ENCODE data around the gene C4BPB. TPM values are rescaled to one million over a fixed set of nuclear protein-coding genes. Genes with fewer than 3 reads are reported as not detected.
A peak's percentile ranks its signal among the peaks of the same experiment; 100 is the strongest.

The C4BPB gene
- total RNA-seq, 1 donor: not detected

- no peak for DNase-seq (ENCODE audit: low read depth)
- TF ChIP-seq, protein P1, sequence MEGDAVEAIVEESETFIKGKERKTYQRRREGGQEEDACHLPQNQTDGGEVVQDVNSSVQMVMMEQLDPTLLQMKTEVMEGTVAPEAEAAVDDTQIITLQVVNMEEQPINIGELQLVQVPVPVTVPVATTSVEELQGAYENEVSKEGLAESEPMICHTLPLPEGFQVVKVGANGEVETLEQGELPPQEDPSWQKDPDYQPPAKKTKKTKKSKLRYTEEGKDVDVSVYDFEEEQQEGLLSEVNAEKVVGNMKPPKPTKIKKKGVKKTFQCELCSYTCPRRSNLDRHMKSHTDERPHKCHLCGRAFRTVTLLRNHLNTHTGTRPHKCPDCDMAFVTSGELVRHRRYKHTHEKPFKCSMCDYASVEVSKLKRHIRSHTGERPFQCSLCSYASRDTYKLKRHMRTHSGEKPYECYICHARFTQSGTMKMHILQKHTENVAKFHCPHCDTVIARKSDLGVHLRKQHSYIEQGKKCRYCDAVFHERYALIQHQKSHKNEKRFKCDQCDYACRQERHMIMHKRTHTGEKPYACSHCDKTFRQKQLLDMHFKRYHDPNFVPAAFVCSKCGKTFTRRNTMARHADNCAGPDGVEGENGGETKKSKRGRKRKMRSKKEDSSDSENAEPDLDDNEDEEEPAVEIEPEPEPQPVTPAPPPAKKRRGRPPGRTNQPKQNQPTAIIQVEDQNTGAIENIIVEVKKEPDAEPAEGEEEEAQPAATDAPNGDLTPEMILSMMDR (IDR thresholded peaks at IDR 0.05; ENCODE audit: insufficient read depth, low read depth, low read length): no peak
- H3K4me3 ChIP-seq (ENCODE audit: low read depth, low read length): no peak overlapping the region
These were observed 39.6 kb upstream of the C4BPB start for GRCh38 chr1:207049054-207049453.

DNA sequence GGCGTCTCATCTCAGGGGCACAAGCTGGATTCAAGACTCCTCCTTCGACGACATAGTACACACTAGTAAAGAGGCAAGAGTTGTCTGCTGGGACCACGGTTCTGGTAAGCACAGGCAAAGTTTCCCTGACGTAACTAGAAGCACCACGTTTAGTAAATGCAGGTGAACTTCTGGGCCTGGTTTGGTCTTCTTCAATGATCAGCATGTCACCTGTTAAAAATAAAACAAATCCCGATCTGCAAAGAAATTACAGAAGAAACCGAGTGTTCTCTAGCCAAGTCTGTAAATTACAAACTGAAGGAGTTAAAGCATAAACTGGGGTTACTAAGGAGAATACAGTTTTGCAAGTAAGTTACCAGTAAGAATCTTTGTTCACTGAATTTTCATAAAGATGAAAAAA, 39.1 kb upstream of the C4BPB start:
- TF ChIP-seq, protein P1 (IDR thresholded peaks at IDR 0.05; ENCODE audit: insufficient read depth, low read depth, low read length): no peak
- no peak for DNase-seq (ENCODE audit: low read depth)
- H3K4me3 ChIP-seq (ENCODE audit: low read depth, low read length): peak overlapping the region; percentile 96

- DNase-seq (ENCODE audit: low read depth): peak; percentile 69
- peak overlapping the region; percentile 96 for H3K4me3 ChIP-seq (ENCODE audit: low read depth, low read length)
- TF ChIP-seq, protein P1 (IDR thresholded peaks at IDR 0.05; ENCODE audit: insufficient read depth, low read depth, low read length): peak; percentile 81
These were observed 38.7 kb upstream of the C4BPB start for GRCh38 chr1:207049974-207050391.

DNA sequence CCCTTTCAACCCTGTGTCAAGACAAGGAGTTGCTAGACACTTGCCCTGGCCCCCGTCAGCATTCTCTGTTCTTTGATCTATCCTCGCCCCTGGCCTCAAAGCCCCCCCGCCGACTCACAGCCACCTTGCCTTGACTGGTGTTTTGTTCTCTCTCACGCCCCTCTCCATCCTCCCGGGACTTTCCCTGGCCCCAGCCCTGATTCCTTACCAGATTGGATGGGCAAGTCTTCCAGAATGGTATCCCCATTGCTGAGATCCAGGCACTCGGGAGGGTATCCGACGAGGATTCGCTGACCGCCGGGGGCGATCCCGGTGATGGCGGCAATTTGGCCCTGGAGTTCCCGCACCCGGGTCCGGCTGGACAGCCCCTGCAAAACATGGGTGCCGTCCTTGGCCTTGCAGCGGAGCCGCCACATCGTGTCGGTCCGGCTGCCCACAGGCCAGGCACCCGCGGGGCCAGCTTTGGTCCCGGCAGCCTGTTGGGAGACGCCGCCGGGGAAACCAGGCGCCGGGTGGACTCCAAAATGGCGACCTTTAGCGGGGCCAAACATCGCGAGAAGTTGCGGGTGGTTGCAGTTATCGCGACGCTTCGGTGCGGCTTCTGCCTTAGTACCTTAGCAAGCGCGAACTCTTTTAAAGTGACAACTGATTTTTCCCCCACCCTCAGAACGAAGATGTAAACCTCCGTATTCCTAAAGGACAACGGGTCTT, 38.0 kb upstream of the C4BPB start:
- peak; percentile 90 for DNase-seq (ENCODE audit: low read depth)
- TF ChIP-seq, protein P1 (IDR thresholded peaks at IDR 0.05; ENCODE audit: insufficient read depth, low read depth, low read length): no peak

DNA sequence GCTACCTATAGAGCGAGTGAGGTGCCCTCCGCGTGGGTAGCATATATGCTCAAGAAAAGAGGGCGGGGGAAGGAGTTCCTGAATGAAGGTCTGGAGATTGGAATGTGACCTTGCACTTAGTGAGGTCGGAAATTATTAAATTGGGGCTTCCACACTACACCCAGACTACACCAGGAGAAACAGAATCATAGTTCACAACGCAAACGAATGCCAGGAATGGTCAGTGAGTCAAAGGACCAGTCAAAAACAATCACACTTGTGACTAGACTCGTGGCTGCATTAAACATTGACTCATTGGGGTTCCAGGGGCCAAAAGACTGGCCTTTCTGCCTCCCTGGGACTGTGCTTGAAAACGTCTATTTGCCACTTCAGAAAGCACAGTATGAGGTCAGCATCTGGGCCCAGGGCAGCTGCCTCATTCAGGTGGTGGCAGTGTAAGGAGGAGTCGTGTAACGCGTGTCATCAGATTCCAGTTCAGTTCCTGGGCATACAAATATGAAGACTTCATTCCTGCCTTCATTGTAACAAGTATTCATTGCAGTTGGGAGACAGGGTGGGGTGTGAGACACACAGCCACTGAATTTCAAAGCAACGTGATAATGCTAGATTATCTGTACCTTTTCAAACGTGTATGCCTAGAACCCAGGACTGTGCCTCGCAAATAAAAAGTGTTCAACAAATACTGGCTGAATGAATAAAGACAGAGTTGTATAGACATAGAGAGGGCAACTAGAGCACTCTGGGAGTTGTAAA, 37.3 kb upstream of the C4BPB start, which contains the start of gene YOD1:
YOD1 (minus strand) TSS at position 18 of the 753 bp plus-strand sequence. CDS start 178 bp downstream, outside the sequence.
- TF ChIP-seq, protein P1 (IDR thresholded peaks at IDR 0.05; ENCODE audit: insufficient read depth, low read depth, low read length): no peak
- no peak for DNase-seq (ENCODE audit: low read depth)
- H3K4me3 ChIP-seq (ENCODE audit: low read depth, low read length): peak within 1 kb of the TSS; percentile 96

More for the DNA sequence above, 38.0 kb upstream of the C4BPB start:
- peak overlapping the region; percentile 96 for H3K4me3 ChIP-seq (ENCODE audit: low read depth, low read length)

DNA sequence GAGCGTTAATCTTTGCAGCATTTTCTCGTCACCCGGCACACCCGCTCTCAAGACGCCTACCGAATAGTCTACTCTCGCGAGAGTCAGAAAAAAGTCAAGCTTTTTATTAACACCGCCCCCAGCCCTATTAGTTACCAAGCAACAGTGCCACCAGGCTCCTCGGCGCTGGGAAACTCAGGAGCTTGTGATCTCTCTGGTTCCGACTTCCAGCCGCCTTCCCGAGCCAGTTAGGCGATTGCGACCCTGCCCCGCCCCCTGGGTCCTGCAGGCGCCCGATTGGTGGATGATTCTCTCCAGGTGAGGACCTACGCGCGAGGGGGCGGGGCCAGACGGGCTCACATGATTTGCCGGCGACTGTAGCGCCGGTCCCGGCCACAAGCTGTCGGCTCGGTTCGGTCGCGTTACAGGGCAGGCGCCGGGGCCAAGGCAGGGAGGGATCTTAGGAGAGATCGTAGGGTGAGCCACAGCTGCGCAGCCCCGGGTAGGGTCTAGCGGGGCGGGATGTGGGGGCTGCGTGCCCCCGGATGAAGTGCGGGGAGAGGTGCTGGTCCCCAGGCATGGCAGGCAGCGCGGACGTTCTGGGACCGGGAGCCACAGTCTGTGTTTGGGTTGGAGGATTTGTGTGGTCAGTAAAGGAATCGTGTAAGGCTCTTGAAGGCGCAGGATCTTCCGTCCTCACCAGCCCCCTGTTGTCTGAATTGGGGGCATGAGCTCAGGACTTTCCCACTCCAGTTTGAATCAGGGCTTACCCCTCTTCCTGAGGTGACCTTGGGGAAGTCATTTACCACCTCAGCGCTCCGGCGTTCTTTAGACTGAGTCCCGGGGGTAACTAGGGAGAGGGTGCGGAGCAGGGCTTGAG, 35.5 kb upstream of the C4BPB start, which contains the start of gene PFKFB2:
PFKFB2 (plus strand) TSS at position 365 of the 859 bp plus-strand sequence. CDS start 1,443 bp downstream, outside the sequence.
- TF ChIP-seq, protein P1 (IDR thresholded peaks at IDR 0.05; ENCODE audit: insufficient read depth, low read depth, low read length): no peak
- H3K4me3 ChIP-seq (ENCODE audit: low read depth, low read length): peak within 1 kb of the TSS; percentile 66
- DNase-seq (ENCODE audit: low read depth): peak; percentile 93
